H1 (cell line): ENCODE data around the gene ARFGEF3.

Source experiments
- SP1 ChIP-seq: IDR thresholded peaks from 2 replicates; pipeline ENCODE4 v1.6.1; 2011; ENCODE audit warnings: low read depth, low read length
- SUZ12 ChIP-seq: fragments of 200-600 bp; sonication (generic); IDR thresholded peaks from 2 replicates; pipeline ENCODE4 v1.6.1; 2012; ENCODE audit warnings: mild to moderate bottlenecking, inconsistent platforms, low read length, moderate library complexity, mixed read lengths

GRCh38 chr6:138240476-138241245 lies 78.9 kb downstream of the ARFGEF3 start:
- TF ChIP-seq SP1 (no peak), SUZ12 (no peak)
